SK-N-SH (cell line): Measurements from ENCODE around the gene TFB2M. TPM values are rescaled to one million over a fixed set of nuclear protein-coding genes. Genes with fewer than 3 reads are reported as not detected.

Experiments used
- CTCF ChIA-PET: fragments of 300-600, 350-600 bp; formaldehyde crosslinking; extraction: SDS; loops from one replicate; lab custom pipeline; 2021; lab: Yijun Ruan, JAX
- POLR2A ChIA-PET: fragments of 350-600 bp; sonication (Branson Sonifier 250); formaldehyde crosslinking; extraction: SDS; loops from one replicate; lab custom pipeline; 2020; ENCODE audit warnings: antibody characterized with exemption, inconsistent platforms; lab: Yijun Ruan, JAX
- DNase-seq: peaks from one replicate; pipeline ENCODE4 v3.0.0; 2012
- H2AFZ ChIP-seq: fragments of 200-600 bp; sonication (generic); 2 replicates; pipeline ENCODE4 v1.8.1; 2016; ENCODE audit warnings: antibody characterized with exemption, mild to moderate bottlenecking, low read depth
- H3F3A ChIP-seq: fragments of 200-600 bp; sonication (generic); replicated peaks from 2 replicates; pipeline ENCODE3; 2016; ENCODE audit warnings: antibody characterized with exemption, mild to moderate bottlenecking; ENCODE audit not compliant: insufficient read depth
- H3K27ac ChIP-seq, 2 experiments: fragments of 200-500 bp in 1 of 2; fragments of 200-600 bp in 1 of 2; sonication (Bioruptor generic) in 1 of 2; sonication (generic), shearing (Covaris generic) in 1 of 2; 2 replicates each; pipeline versions ENCODE4 v1.5.1 to v1.6.1; 2014 to 2016; ENCODE audit warnings: low read depth in 2 of 2, inconsistent platforms in 1 of 2, low read length in 1 of 2, mild to moderate bottlenecking in 1 of 2, mixed read lengths in 1 of 2
- H3K27me3 ChIP-seq: fragments of 200-600 bp; sonication (generic), shearing (Covaris generic); 2 replicates; pipeline ENCODE4 v1.6.1; 2016; ENCODE audit warnings: mixed run types; ENCODE audit not compliant: insufficient read depth
- H3K36me3 ChIP-seq, 2 experiments: fragments of 200-500 bp in 1 of 2; fragments of 200-600 bp in 1 of 2; sonication (Bioruptor generic) in 1 of 2; sonication (generic) in 1 of 2; replicated peaks in 1 of 2; 2 replicates each; pipeline versions ENCODE3 to v1.5.1; 2014 to 2016; ENCODE audit warnings: low read length in 1 of 2, mild to moderate bottlenecking in 1 of 2; ENCODE audit not compliant: insufficient read depth in 2 of 2, control insufficient read depth in 1 of 2
- H3K4me1 ChIP-seq, 2 experiments: fragments of 200-500 bp in 1 of 2; fragments of 200-600 bp in 1 of 2; sonication (Bioruptor generic) in 1 of 2; sonication (generic), shearing (Covaris generic) in 1 of 2; 2 replicates each; pipeline versions ENCODE4 v1.5.1 to v1.6.1; 2014 to 2016; ENCODE audit warnings: low read depth in 1 of 2, low read length in 1 of 2, mixed run types in 1 of 2; ENCODE audit not compliant: insufficient read depth in 2 of 2, control insufficient read depth in 1 of 2
- H3K4me2 ChIP-seq: fragments of 200-600 bp; sonication (generic), shearing (Covaris generic); 2 replicates; pipeline ENCODE4 v1.6.1; 2017; ENCODE audit warnings: mixed run types
- H3K4me3 ChIP-seq, 2 experiments: fragments of 200-500 bp in 1 of 2; fragments of 200-600 bp in 1 of 2; sonication (Bioruptor generic) in 1 of 2; sonication (generic), shearing (Covaris generic) in 1 of 2; 2 replicates each; pipeline versions ENCODE4 v1.5.1 to v1.8.1; 2014 to 2016; ENCODE audit warnings: low read depth in 2 of 2, inconsistent platforms in 1 of 2, low read length in 1 of 2, mild to moderate bottlenecking in 1 of 2, mixed read lengths in 1 of 2, moderate library complexity in 1 of 2
- H3K79me2 ChIP-seq: fragments of 200-600 bp; sonication (generic); 2 replicates; pipeline ENCODE4 v1.8.1; 2017; ENCODE audit warnings: mild to moderate bottlenecking; ENCODE audit not compliant: insufficient read depth
- H3K9ac ChIP-seq: fragments of 200-600 bp; sonication (generic); 2 replicates; pipeline ENCODE4 v1.6.1; 2017; ENCODE audit warnings: mixed run types
- H3K9me2 ChIP-seq: fragments of 200-600 bp; sonication (generic); 2 replicates; pipeline ENCODE4 v1.6.1; 2017; ENCODE audit warnings: mixed run types
- H3K9me3 ChIP-seq: fragments of 200-600 bp; sonication (generic); 2 replicates; pipeline ENCODE4 v1.6.1; 2017; ENCODE audit warnings: mixed run types, mild to moderate bottlenecking, moderate library complexity
- H4K20me1 ChIP-seq: fragments of 200-600 bp; sonication (generic); 2 replicates; pipeline ENCODE4 v1.6.1; 2017; ENCODE audit warnings: mild to moderate bottlenecking, mixed run types; ENCODE audit not compliant: insufficient read depth
- EP300 ChIP-seq, 2 experiments: IDR thresholded peaks; 2 replicates each; pipeline versions ENCODE4 v1.4.0 to v1.6.1; 2012; ENCODE audit warnings: borderline replicate concordance in 1 of 2, low read depth in 1 of 2, low read length in 1 of 2
- EZH2phosphoT487 ChIP-seq: fragments of 200-600 bp; sonication (generic); IDR thresholded peaks from 2 replicates; pipeline ENCODE4 v1.6.1; 2017; ENCODE audit warnings: low read depth, mixed run types, mild to moderate bottlenecking, antibody characterized with exemption, moderate library complexity, borderline replicate concordance
- FOSL2 ChIP-seq: IDR thresholded peaks from 2 replicates; pipeline ENCODE4 v1.4.0; 2012; ENCODE audit warnings: low read depth, mild to moderate bottlenecking, moderate library complexity, borderline replicate concordance
- FOXJ3 ChIP-seq: sonication (generic); formaldehyde crosslinking; IDR thresholded peaks from 2 replicates; pipeline ENCODE4 v1.5.1; 2020; ENCODE audit warnings: mild to moderate bottlenecking, missing genetic modification reagents
- FOXM1 ChIP-seq: IDR thresholded peaks from 2 replicates; pipeline ENCODE4 v1.4.0; 2012; ENCODE audit warnings: low read depth, mild to moderate bottlenecking
- GATA2 ChIP-seq: sonication (generic); formaldehyde crosslinking; IDR thresholded peaks from 2 replicates; pipeline ENCODE4 v1.5.0; 2020; ENCODE audit warnings: mild to moderate bottlenecking, missing genetic modification reagents
- MXI1 ChIP-seq: IDR thresholded peaks from 2 replicates; pipeline ENCODE4 v1.6.1; 2012; ENCODE audit warnings: mild to moderate bottlenecking, low read depth, low read length, improper control_type of control experiment
- NFIC ChIP-seq: IDR thresholded peaks from 2 replicates; pipeline ENCODE4 v1.4.0; 2012; ENCODE audit warnings: borderline replicate concordance
- RCOR1 ChIP-seq: fragments of 150-350 bp; IDR thresholded peaks from 2 replicates; pipeline ENCODE4 v1.6.1; 2017; ENCODE audit warnings: antibody characterized with exemption, low read length
- RFX5 ChIP-seq: IDR thresholded peaks from 2 replicates; pipeline ENCODE4 v1.6.1; 2012; ENCODE audit warnings: mild to moderate bottlenecking, improper control_type of control experiment, low read length
- SMC3 ChIP-seq: IDR thresholded peaks from 2 replicates; pipeline ENCODE4 v1.6.1; 2012; ENCODE audit warnings: low read depth, low read length, improper control_type of control experiment
- TAF1 ChIP-seq: IDR thresholded peaks from 2 replicates; pipeline ENCODE4 v1.6.1; 2012; ENCODE audit warnings: low read depth, mild to moderate bottlenecking, low read length, moderate library complexity, borderline replicate concordance
- TCF12 ChIP-seq: IDR thresholded peaks from 2 replicates; pipeline ENCODE4 v1.4.0; 2012
- TEAD4 ChIP-seq: IDR thresholded peaks from 2 replicates; pipeline ENCODE4 v1.4.0; 2012; ENCODE audit warnings: mild to moderate bottlenecking, borderline replicate concordance; ENCODE audit not compliant: insufficient read depth
- YY1 ChIP-seq: IDR thresholded peaks from 2 replicates; pipeline ENCODE4 v1.4.0; 2012; ENCODE audit warnings: low read depth, mild to moderate bottlenecking
- WGBS: methylation state at CpG from one replicate; pipeline ENCODE4 v1.1.6; 2017; ENCODE audit warnings: low lambda C conversion rate; 5-methylcytosine and 5-hydroxymethylcytosine counted together
- polyA plus RNA-seq, 3 experiments: library from polyadenylated mRNA; depleted of rRNA; stranded (reverse); fragments of >200 nt; gene quantifications; 2 replicates each; pipeline ENCODE4 v1.2.3, GENCODE V29; 2012
- TF ChIP-seq, protein P1 (sequence below): IDR thresholded peaks from 2 replicates; pipeline ENCODE4 v1.4.0; 2012; ENCODE audit warnings: low read depth, borderline replicate concordance
- TF ChIP-seq, protein P2 (sequence below): fragments of 200-600 bp; sonication (generic); IDR thresholded peaks from 2 replicates; pipeline ENCODE4 v1.6.1; 2017; ENCODE audit warnings: antibody characterized with exemption, mild to moderate bottlenecking, moderate library complexity
- TF ChIP-seq, protein P3 (sequence below): IDR thresholded peaks from 2 replicates; pipeline ENCODE4 v1.4.0; 2012; ENCODE audit warnings: low read depth
- TF ChIP-seq, protein P4 (sequence below): IDR thresholded peaks from 2 replicates; pipeline ENCODE4; 2012

The TFB2M gene
- polyA plus RNA-seq, 1 of the 3 experiments (the other 2 are of a cell fraction) = 17.3 TPM

DNA sequence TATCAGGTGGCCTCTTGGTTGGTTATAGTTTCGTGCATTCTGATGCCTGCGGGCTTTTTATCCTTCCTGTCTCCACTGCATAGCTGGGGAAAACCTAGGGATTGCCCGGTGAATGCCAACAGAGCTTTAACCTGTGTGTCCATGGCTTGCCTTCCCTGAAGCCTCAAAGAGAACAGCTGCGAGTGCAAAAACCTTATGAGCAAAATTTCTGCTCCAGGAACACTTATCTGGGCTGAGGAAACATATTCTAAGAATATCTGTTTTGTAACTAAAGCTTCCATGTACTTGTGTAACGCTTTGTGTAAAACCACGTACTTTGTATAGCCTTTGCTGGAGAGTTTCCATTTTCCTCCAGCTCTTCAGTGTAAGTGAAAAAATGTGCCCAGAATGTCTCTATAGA is 7.4 kb upstream of the TFB2M start:
- no peaks in the 10 kb centered on the region for H4K20me1 ChIP-seq
- WGBS = 91% methylated on average over 6 of the region's 6 CpGs
- no peak overlapping the region for H2AFZ ChIP-seq
- ChIA-PET CTCF (no interaction called here), POLR2A (no interaction called here)
- no peak overlapping the region for H3K27ac ChIP-seq
- H3K27me3 ChIP-seq = no peaks in the 10 kb centered on the region
- H3K4me2 ChIP-seq = no peak overlapping the region
- no peaks in the 10 kb centered on the region for H3K9me3 ChIP-seq
- H3K9me2 ChIP-seq = no peaks in the 10 kb centered on the region
- peaks cover 3% of the 10 kb centered on the region for H3F3A ChIP-seq
- H3K4me1 ChIP-seq = peaks cover 5 to 24% of the 10 kb centered on the region in 2 experiments; a peak in 3 of 4 replicates
- peaks cover 0 to 8% of the 10 kb centered on the region in 2 experiments for H3K36me3 ChIP-seq
- DNase-seq = no peak
- H3K9ac ChIP-seq = no peak overlapping the region
- no peak overlapping the region for H3K4me3 ChIP-seq
- peaks cover 98% of the 10 kb centered on the region for H3K79me2 ChIP-seq
- TF ChIP-seq, protein P1, sequence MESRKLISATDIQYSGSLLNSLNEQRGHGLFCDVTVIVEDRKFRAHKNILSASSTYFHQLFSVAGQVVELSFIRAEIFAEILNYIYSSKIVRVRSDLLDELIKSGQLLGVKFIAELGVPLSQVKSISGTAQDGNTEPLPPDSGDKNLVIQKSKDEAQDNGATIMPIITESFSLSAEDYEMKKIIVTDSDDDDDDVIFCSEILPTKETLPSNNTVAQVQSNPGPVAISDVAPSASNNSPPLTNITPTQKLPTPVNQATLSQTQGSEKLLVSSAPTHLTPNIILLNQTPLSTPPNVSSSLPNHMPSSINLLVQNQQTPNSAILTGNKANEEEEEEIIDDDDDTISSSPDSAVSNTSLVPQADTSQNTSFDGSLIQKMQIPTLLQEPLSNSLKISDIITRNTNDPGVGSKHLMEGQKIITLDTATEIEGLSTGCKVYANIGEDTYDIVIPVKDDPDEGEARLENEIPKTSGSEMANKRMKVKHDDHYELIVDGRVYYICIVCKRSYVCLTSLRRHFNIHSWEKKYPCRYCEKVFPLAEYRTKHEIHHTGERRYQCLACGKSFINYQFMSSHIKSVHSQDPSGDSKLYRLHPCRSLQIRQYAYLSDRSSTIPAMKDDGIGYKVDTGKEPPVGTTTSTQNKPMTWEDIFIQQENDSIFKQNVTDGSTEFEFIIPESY = no peak
- TF ChIP-seq RFX5 (no peak), FOSL2 (no peak), YY1 (no peak), TAF1 (no peak), EP300 (IDR thresholded peaks at IDR 0.05; ENCODE audit: borderline replicate concordance in 1 of 2, low read depth in 1 of 2, low read length in 1 of 2) (no peak), MXI1 (no peak), NFIC (no peak), RCOR1 (no peak), TEAD4 (no peak), GATA2 (CRISPR knock-in tag) (no peak), FOXM1 (no peak), TCF12 (no peak), FOXJ3 (CRISPR knock-in tag) (no peak), SMC3 (no peak), EZH2phosphoT487 (no peak)
- TF ChIP-seq, protein P2, sequence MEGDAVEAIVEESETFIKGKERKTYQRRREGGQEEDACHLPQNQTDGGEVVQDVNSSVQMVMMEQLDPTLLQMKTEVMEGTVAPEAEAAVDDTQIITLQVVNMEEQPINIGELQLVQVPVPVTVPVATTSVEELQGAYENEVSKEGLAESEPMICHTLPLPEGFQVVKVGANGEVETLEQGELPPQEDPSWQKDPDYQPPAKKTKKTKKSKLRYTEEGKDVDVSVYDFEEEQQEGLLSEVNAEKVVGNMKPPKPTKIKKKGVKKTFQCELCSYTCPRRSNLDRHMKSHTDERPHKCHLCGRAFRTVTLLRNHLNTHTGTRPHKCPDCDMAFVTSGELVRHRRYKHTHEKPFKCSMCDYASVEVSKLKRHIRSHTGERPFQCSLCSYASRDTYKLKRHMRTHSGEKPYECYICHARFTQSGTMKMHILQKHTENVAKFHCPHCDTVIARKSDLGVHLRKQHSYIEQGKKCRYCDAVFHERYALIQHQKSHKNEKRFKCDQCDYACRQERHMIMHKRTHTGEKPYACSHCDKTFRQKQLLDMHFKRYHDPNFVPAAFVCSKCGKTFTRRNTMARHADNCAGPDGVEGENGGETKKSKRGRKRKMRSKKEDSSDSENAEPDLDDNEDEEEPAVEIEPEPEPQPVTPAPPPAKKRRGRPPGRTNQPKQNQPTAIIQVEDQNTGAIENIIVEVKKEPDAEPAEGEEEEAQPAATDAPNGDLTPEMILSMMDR = no peak
- TF ChIP-seq, protein P3, sequence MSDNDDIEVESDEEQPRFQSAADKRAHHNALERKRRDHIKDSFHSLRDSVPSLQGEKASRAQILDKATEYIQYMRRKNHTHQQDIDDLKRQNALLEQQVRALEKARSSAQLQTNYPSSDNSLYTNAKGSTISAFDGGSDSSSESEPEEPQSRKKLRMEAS = no peak
- TF ChIP-seq, protein P4, sequence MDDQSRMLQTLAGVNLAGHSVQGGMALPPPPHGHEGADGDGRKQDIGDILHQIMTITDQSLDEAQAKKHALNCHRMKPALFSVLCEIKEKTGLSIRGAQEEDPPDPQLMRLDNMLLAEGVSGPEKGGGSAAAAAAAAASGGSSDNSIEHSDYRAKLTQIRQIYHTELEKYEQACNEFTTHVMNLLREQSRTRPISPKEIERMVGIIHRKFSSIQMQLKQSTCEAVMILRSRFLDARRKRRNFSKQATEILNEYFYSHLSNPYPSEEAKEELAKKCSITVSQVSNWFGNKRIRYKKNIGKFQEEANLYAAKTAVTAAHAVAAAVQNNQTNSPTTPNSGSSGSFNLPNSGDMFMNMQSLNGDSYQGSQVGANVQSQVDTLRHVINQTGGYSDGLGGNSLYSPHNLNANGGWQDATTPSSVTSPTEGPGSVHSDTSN = no peak
